CD4-positive, alpha-beta T cell treated with Interferon gamma for 1 hour (primary cell): ENCODE data around the gene HSFX2.
"Not testable (repeated sequence)": the region's sequence is repeated elsewhere in the genome, so short reads cannot be mapped to it uniquely, and the experiment has no call there.

Experiments used
- DNase-seq: peaks from one replicate; pipeline ENCODE4 v3.0.0-alpha.2; 2020

The HSFX2 gene

GRCh38 chrX:149587359-149587758 lies 7.8 kb downstream of the HSFX2 start, which contains the start of gene MAGEA9B:
Gene MAGEA9B, minus strand, starts transcription at chrX:149587459. Its CDS starts 4,280 bp downstream, at chrX:149583179.
- not testable (repeated sequence) for DNase-seq

- not testable (repeated sequence) for DNase-seq
These were observed 9.5 kb downstream of the HSFX2 start for GRCh38 chrX:149585631-149586030.

GRCh38 chrX:149573456-149573855 lies 21.7 kb downstream of the HSFX2 start:
- not testable (repeated sequence) for DNase-seq

- no peak for DNase-seq
These were observed 22.4 kb downstream of the HSFX2 start for GRCh38 chrX:149572743-149573142.

DNA sequence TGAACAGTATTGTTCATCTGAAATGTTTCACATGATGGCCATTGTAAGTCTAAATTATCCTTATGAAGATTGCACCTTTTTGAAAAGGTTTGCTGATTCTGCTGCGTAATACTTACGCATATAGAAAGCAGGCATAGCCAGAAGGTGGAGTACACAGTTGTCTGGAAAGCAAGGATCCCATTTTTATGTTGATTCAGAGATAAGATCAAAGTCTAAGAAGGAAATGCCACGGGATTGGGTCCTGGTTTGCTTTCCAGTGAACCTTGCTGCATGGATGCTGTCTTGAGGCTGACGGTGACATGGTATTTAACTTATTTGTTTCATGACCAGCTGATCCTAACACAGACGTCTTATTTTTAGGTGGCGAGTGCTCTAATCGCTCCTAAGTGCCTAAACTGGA lies 23.3 kb downstream of the HSFX2 start:
- no peak for DNase-seq

- no peak for DNase-seq
These were observed 24.4 kb downstream of the HSFX2 start for GRCh38 chrX:149570668-149571067.

GRCh38 chrX:149569770-149570169 lies 25.3 kb downstream of the HSFX2 start:
- DNase-seq, result no peak

- DNase-seq, result no peak
These were observed 26.3 kb downstream of the HSFX2 start for GRCh38 chrX:149568701-149569296.

- DNase-seq, result no peak
These were observed 27.3 kb downstream of the HSFX2 start for GRCh38 chrX:149567621-149568417.

GRCh38 chrX:149563359-149563758 lies 31.8 kb downstream of the HSFX2 start:
- DNase-seq, result no peak

DNA sequence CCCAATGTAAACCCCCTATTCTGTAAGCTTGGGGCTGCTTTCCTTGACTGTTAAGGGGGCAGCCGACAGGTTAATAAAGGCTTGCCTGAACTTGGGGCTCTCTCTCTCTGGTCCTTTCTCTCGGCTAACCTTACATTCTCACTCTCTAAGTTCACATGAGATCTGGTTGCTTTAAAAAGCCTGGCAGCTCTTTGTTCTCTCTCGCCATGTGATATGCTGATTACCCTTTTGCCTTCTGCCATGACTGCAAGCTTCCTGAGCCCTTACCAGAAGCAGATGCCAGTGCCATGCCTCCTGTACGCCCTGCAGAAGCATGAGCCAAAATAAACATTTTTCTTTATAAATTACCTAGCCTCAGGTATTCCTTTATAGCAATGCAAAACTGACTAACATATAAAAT lies 39.9 kb downstream of the HSFX2 start:
- DNase-seq, result not testable (repeated sequence)

DNA sequence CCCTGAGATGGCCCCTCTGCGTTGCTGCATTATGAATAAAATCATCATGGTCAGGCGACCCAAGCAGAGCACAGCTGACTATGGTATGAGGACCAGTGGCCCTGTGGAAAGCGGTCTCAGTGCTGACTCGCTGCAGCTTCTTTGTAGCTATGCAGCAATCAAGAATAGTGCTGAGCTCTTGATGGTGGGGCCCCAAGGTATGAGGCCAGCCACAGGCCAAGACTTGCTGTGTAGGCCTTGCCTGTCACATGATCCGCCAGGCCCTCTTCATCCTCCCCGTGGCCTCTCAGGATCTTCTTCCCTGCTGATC lies 43.2 kb downstream of the HSFX2 start:
- not testable (repeated sequence) for DNase-seq

DNA sequence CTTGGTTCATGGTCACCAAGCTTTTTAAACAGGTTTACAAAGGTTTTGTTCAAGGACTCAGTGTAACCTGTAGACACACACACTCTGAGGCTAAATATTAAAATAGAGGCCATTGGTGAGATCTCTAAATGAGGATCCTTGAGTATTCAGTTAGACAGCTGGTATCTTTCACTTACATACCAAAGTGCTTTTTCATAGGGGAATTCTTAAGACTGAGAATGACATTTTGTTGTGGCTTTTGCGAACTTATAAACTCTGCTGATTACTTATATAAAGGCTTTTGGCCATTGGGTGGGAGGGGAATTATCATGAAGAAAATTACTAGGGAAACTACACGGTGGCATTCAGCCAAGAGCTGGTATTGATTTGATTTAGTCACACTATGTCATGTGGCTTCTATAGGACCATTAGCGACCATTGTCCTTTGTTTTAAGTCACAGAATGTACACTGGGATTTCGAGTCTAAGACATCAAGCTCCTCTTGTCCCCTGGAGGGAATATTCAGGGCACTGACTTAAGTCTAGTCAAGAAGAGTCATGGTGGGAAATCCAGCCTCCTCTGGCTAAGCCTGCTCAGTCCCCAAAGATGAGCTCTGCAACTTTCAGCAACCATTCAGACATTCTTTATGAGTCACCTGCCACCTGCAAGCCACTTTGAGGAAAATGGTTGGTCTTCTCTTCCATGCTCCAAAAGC lies 43.7 kb downstream of the HSFX2 start:
- not testable (repeated sequence) for DNase-seq

DNA sequence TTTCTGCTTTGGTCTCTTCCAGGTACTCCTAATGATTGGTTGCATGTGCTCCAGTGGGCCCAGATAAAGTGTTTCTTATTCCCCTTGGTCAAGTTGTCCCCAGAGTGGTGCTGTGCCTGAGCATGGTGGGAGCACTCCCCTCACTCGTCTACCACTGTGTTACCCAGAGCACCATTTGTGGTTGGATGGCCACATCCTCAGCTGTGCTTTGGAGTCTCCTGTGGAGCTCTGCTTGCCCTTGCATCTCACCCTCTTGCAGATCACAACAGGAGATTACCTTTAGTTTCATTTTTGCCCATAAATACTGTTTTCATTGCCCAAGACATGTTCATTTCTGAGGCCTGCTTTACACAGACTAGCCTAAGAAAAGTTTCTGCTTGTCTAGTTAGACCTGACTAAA lies 44.7 kb downstream of the HSFX2 start:
- DNase-seq, result not testable (repeated sequence)

DNA sequence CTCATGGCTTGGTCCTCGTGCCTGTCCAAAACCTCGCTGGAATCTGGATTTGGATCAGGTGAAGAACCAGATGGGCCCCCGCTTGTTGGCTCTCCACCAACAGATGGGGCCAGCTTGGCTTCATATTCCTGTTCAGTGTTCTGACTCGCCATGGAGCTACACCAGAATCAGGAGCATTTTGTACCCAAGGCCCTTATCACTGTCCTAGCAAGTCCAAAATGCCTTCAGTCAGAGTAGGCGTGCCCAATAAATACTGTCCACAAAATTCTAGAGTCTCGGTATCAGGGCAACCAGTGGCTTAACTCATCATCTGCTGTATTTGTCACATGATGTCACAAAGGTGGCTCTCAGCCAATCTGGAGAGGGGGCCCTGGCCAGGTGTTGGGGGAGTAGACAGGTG lies 45.4 kb downstream of the HSFX2 start, which contains the start of gene HSFX3:
Gene HSFX3 (minus strand): TSS at position 224 of the 400 bp plus-strand sequence. CDS start 72 bp downstream, at position 152.
- not testable (repeated sequence) for DNase-seq

DNA sequence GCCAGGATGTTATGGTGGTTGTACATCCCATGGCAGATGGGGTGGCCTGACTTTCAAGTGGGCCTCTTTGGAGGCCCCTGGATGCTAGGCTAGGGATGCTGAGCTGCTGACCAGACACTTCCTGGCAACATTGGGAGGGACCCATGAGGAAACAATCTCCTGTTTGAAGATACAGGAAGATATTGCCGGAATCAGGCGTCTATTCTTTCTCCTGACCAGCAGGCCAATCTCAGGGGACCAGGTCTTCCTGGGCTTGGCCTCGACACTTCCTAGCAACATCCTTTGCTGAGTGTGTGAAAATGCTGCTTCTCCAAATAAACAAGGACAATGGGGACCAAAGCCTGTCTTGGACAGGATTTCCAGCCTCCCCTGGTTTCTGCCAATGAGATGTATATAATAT lies 47.3 kb downstream of the HSFX2 start:
- DNase-seq, result not testable (repeated sequence)

- DNase-seq, result not testable (repeated sequence)
These were observed 48.2 kb downstream of the HSFX2 start for GRCh38 chrX:149546962-149547361.

GRCh38 chrX:149545545-149546543 lies 49.3 kb downstream of the HSFX2 start:
- DNase-seq, result not testable (repeated sequence)
